ENCODE measurements around the gene UGGT2. TPM values are rescaled to one million over a fixed set of nuclear protein-coding genes. Genes with fewer than 3 reads are reported as not detected.

Gene UGGT2
- total and polyA plus RNA-seq, 12 donors = 10.7 to 60.6 (median 21.9) TPM

- Histone ChIP-seq H3K4me1 (replicated peaks in 1 of 2) (no peaks in the 10 kb centered on the region), H3K36me3 (replicated peaks in 1 of 2) (no peaks in the 10 kb centered on the region), H3K9me3 (replicated peaks in 1 of 3) (no peaks in the 10 kb centered on the region), H3K27me3 (no peaks in the 10 kb centered on the region), H3K27ac (no peak overlapping the region), H3K4me3 (no peak overlapping the region)
- intact Hi-C loops (cut with DNase I) = no loop called here
- TF ChIP-seq CTCF (IDR thresholded peaks at IDR 0.05) = no peak
- TF ChIP-seq POLR2A (IDR thresholded peaks at IDR 0.05) = no peak
- 96 to 98% (median 97%) methylated on average over 2 of the region's 2 CpGs for WGBS, 4 donors
- no peak for DNase-seq
Measured at GRCh38 chr13:95914991-95915501, 138.2 kb downstream of the UGGT2 start.

DNA sequence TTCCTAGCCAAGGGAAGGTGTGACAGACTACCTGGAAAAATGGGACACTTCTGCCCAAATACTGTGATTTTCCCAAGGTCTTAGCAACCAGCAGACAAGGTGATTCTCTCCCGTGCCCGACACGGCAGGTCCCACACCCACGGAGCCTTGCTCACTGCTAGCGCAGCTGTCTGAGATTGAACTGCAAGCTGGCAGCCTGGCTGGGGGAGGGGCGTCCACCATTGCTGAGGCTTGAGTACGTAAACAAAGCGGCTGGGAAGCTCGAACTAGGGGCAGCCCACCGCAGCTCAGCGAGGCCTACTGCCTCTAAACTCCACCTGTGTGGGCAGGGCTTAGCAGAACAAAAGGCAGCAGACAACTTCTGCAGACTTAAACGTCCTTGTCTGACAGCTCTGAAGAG, 146.2 kb downstream of the UGGT2 start:
- H3K27me3 ChIP-seq = no peaks in the 10 kb centered on the region
- no peak overlapping the region for H3K27ac ChIP-seq
- DNase-seq = no peak
- H3K9me3 ChIP-seq (replicated peaks in 1 of 3) = no peaks in the 10 kb centered on the region
- no peak overlapping the region for H3K4me3 ChIP-seq
- no peak for TF ChIP-seq POLR2A (IDR thresholded peaks at IDR 0.05)
- no peak for TF ChIP-seq CTCF (IDR thresholded peaks at IDR 0.05)
- no peaks in the 10 kb centered on the region for H3K4me1 ChIP-seq (replicated peaks in 1 of 2)
- 91 to 95% (median 94%) methylated on average over 11 to 12 of the region's 12 CpGs for WGBS, 4 donors
- intact Hi-C loops (cut with DNase I) = no loop called here
- no peaks in the 10 kb centered on the region for H3K36me3 ChIP-seq (replicated peaks in 1 of 2)

- H3K9me3 ChIP-seq (replicated peaks in 1 of 3) = no peaks in the 10 kb centered on the region
- no peak for TF ChIP-seq CTCF (IDR thresholded peaks at IDR 0.05)
- TF ChIP-seq POLR2A (IDR thresholded peaks at IDR 0.05) = no peak
- H3K27me3 ChIP-seq = no peaks in the 10 kb centered on the region
- no peak for DNase-seq
- H3K36me3 ChIP-seq (replicated peaks in 1 of 2) = no peaks in the 10 kb centered on the region
- no peaks in the 10 kb centered on the region for H3K4me1 ChIP-seq (replicated peaks in 1 of 2)
- H3K4me3 ChIP-seq = no peak overlapping the region
- WGBS, 4 donors = 86 to 94% (median 90%) methylated on average over 1 of the region's 1 CpG
- intact Hi-C loops (cut with DNase I) = no loop called here
- no peak overlapping the region for H3K27ac ChIP-seq
Measured at GRCh38 chr13:95903569-95903968, 149.6 kb downstream of the UGGT2 start.

DNA sequence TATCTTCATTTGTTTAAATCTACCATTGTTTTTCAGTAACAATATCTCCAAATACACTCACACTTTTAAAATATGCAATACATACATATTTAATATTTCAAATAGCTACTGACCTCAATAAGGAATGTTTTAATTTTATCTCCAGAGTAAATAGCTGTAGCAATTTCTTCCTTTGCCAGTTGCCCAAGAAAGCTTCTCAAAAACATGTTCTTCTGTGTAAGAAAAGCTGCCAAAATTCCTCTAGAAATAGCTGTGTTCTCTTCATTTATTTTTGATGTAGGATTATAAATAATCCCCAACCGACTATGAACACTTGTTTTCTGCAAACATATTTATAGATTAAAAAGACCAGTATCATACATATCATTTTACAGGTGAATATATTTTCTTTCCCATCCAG, 150.5 kb downstream of the UGGT2 start:
- DNase-seq = no peak
- Histone ChIP-seq H3K27ac (no peak overlapping the region), H3K36me3 (replicated peaks in 1 of 2) (no peaks in the 10 kb centered on the region), H3K9me3 (replicated peaks in 1 of 3) (no peaks in the 10 kb centered on the region), H3K4me1 (replicated peaks in 1 of 2) (no peaks in the 10 kb centered on the region), H3K27me3 (no peaks in the 10 kb centered on the region), H3K4me3 (no peak overlapping the region)
- intact Hi-C loops (cut with DNase I) = no loop called here
- 58 to 68% (median 65%) methylated on average over 1 of the region's 1 CpG for WGBS, 4 donors
- no peak for TF ChIP-seq CTCF (IDR thresholded peaks at IDR 0.05)
- no peak for TF ChIP-seq POLR2A (IDR thresholded peaks at IDR 0.05)

All from adrenal gland (tissue), 12 donors.